NCI-H2107 treated with DMSO at 0.1 percent for 48 hours (cell line): ENCODE measurements around the gene BCAR3.
A peak's percentile ranks its signal among the peaks of the same experiment; 100 is the strongest.
"Not testable (repeated sequence)": the region's sequence is repeated elsewhere in the genome, so short reads cannot be mapped to it uniquely, and the experiment has no call there.

ENCODE experiments used
- DNase-seq: peaks from one replicate; lab custom pipeline; 2025; ENCODE audit not compliant: unreplicated experiment; lab: John Stamatoyannopoulos, UW

BCAR3 gene

DNA sequence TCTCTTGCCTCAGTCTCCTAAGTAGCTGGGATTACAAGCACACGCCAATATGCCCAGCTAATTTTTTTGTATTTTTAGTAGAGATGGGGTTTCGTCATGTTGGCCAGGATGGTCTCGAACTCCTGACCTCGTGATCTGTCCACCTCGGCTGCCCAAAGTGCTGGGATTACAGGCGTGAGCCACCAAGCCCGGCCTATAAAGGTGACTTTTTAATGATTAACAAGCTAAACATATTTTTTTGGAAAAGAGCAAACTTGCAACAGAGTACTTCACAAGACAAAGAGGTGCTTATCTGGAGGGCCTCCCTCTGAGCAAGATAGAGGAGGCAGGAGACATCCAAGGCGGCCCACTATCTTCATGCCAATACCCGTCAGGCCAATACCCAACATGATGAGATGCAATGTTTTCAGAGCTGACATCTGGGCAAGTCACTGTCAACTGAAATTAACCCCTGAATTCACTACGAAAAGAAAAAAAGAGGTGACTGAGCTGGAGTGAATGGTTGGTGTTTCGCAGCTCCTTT is 10.5 kb downstream of the BCAR3 start:
- no peak for DNase-seq

DNA sequence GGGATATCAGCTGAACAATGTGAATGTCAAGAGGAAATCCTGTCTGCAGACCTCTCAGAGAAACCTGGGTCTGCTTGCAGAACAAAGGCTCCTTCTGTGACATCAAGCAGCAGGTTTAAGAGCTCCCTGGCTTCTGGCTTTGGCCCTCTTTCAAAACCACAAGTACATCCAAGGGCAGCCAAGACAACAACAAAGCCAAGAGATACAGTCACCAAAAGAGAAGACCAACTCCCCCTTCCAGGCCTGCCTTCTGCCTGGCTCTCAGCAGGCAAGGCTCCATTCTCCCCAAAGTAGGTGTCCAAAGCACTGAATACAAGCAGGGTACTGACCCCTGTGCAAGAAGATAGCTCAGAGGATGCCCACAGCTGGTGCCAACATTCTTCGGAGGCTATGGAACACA is 11.5 kb downstream of the BCAR3 start:
- no peak for DNase-seq

- no peak for DNase-seq
Measured at GRCh38 chr1:93669369-93669768, 12.3 kb downstream of the BCAR3 start.

DNA sequence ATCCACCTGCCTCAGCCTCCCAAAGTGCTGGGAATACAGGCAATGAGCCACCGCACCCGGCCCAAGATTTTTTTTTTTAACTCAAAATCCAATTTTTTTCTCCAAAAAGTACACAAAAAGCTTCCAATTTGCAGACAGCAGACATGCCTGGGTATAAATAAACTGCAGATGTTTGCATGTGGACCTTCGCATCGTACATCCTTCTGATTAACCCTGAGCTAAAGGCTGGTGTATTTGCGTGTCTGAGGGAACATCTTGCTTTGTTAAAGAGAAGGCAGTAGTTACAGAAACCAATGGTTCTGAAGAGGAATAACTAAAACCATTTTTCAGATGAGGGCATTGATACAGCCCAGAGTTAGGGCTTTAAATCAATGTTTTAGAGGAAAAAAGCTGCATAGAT is 12.7 kb downstream of the BCAR3 start:
- no peak for DNase-seq

DNA sequence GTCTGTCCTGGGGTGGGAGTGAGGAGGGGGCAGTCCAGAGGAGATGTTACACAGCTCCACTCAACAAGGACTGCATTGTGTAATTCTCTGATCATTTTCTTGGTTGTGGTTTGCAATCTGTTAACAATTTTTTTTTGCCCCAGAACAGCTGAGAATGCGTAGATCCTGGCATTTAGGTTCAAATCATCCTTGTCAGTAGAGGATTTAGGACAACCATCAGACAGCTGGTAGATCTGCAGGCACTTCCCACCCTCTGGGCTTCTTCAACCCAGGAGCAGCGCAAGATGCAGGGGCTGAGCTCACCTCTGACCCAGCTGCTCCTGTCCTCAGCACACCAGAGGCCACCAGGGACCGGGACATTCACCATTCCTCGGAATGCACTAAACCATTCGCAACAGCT is 13.5 kb downstream of the BCAR3 start:
- DNase-seq, result no peak

GRCh38 chr1:93667642-93668041 is 14.0 kb downstream of the BCAR3 start:
- no peak for DNase-seq

DNA sequence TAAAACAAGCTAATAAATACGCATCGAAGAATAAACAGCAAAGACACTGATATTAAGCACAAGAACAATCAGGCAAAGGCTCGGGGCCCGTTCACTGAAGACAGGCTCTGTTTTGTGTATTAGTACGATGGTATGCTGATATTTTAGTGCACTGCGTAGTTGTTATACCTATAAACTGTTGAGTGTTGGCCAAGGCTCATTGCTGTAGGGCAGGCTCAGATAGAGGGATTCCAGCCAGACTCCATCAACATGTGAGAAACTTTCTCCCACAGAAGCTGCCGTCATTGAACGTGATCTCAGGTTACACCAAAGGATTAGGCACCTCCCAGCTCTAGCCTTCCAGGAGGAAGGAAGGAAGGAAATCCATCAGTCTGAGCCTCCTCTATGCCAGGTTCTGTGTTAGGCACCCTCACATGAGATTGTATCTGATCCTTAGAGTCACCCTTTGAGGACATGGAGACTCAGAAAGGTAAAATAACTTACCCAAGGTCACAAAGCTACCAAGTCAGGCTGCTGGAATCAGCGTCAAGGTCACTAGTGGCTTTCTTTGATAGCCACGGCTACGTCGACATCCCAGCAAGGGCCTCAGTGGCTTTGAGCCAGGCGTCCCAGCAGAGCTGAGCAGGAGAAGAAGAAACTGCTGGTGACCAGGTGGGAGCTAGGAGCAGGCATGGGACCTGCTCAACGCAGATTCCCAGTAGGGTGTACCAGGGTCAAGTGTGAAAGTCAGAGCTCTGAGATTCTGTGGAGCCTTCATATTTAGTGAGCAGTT is 14.8 kb downstream of the BCAR3 start:
- no peak for DNase-seq

DNA sequence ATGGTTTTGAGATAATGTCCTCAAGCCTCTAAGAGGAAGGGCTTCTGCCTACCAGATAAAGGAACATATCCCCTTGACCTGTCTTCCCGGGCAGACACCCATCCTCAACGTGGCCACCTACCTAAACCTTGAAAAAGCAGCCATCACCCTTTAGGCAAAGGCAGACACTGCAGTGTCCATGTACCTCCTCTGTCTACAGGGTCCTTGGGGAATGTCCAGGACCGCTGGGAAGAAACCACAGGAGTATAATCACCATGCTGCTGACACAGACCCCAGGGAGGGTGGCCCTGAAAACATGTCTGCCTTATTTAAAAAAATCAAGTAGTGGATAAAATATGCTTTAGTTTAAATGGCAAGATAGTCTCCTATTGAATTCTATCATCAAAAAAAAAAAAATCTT is 16.6 kb downstream of the BCAR3 start:
- no peak for DNase-seq

- no peak for DNase-seq
Measured at GRCh38 chr1:93663208-93663614, 18.4 kb downstream of the BCAR3 start.

- DNase-seq, result no peak
Measured at GRCh38 chr1:93662481-93663207, 19.0 kb downstream of the BCAR3 start.

- DNase-seq, result no peak
Measured at GRCh38 chr1:93661829-93662474, 19.7 kb downstream of the BCAR3 start.

GRCh38 chr1:93661341-93661740 is 20.3 kb downstream of the BCAR3 start:
- DNase-seq, result not testable (repeated sequence)

DNA sequence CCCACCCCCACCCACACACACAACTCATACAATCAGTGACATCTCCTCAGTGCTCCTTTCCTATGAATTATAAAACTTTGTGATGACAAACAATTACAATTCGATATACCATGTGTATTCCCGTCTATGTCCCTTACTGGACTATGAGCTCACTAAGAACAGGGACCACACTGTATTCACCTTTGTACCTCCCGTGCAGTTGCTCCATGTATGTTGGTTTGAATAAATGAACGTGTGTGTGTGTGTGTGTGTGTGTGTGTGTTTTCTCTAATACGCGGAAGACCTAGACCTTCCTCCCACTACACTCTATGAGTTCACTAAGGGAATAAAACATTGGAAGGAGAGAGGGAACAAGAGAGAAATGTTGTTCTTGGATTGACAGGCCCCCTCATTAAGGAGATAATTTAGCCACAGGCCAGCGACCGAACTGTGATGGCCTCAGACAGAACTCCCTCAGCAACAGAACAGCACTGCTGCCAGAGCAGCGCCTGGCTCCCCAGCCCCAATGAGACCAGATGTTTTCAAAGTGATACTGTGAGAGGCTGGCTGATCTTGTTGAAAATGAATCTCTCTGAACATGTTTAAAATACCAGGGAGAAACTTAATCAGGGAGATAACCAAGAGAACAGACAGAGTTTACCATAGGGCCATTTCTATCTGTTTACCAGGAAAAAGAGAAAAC is 21.7 kb downstream of the BCAR3 start:
- DNase-seq, result no peak

- no peak for DNase-seq
Measured at GRCh38 chr1:93658188-93658587, 23.4 kb downstream of the BCAR3 start.

DNA sequence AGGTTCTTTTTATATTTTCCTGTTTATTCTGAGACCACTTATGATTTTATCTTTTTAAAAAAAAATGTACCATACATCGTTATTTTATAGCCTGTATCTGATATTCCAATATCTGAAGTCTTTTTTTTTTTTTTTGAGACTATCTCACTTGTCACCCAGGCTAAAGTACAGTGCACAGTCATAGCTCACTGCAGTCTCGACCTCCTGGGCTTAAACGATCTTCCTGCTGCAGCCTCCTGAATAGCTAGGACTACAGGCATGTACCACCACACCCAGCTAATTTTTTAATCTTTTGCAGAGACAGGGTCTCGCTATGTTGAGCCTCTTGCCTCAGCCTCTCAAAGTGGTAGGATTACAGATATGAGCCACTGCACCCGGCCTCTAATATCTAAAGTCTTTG is 25.1 kb downstream of the BCAR3 start:
- no peak for DNase-seq

GRCh38 chr1:93653656-93654055 is 28.0 kb downstream of the BCAR3 start:
- DNase-seq, result no peak

- DNase-seq, result peak; percentile 35
Measured at GRCh38 chr1:93652323-93652949, 29.2 kb downstream of the BCAR3 start.

GRCh38 chr1:93651695-93652094 is 29.9 kb downstream of the BCAR3 start:
- no peak for DNase-seq

DNA sequence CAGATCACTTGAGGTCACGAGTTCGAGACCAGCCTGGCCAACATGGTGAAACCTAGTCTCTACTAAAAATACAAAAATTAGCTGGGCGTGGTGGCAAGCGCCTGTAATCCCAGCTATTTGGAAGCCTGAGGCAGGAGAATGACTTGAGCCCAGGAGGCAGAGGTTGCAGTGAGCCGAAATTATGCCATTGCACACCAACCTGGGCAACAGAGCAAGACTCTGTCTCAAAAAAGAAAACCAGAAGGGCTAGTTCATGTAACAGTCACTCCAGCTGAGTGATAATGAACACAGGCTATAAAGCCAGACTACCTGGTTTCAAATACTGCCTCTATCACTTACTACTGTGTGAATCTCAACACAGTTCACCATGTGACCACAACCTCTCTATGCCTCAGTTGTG is 31.5 kb downstream of the BCAR3 start:
- DNase-seq, result not testable (repeated sequence)

- no peak for DNase-seq
Measured at GRCh38 chr1:93649231-93649630, 32.4 kb downstream of the BCAR3 start.

DNA sequence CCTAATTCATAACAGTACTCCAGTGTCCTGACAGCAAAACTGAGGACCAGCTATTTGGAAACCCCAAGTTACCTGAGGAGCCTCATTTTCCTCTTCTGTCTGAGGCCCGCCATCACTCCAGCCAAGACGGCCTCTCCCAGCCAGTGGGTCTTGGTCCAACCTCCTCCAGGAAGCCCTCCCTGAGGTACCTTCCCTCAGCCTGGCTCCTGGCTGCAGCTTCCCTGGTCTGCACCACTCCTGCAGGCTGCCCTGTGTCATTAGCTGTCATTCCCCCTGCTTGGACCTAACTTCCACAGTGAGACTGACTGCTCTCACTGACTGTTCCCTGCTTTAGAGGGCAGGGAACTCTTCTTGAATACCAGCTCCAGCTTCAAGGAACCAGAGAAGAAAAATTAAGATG is 33.0 kb downstream of the BCAR3 start:
- DNase-seq, result no peak
